MM.1S (cell line): ENCODE measurements around the gene SDF2L1.

ENCODE experiments used
- DNase-seq: peaks from one replicate; pipeline ENCODE4 v3.0.0-alpha.2; 2015
- H2AFZ ChIP-seq: fragments of 300-600 bp; sonication (generic); 2 replicates; pipeline ENCODE4 v1.6.0; 2016; ENCODE audit warnings: antibody characterized with exemption, low read length
- H3F3A ChIP-seq: fragments of 300-600 bp; sonication (generic); 2 replicates; pipeline ENCODE4 v1.6.1; 2016; ENCODE audit warnings: mild to moderate bottlenecking, antibody characterized with exemption, low read length, moderate library complexity, mixed read lengths; ENCODE audit not compliant: insufficient read depth
- H3K27ac ChIP-seq: fragments of 300-600 bp; sonication (generic); 2 replicates; pipeline ENCODE4 v1.5.1; 2016; ENCODE audit warnings: mild to moderate bottlenecking, low read length
- H3K27me3 ChIP-seq: fragments of 300-600 bp; sonication (generic); replicated peaks from 2 replicates; pipeline ENCODE4 v1.6.0; 2016; ENCODE audit warnings: low read length; ENCODE audit not compliant: insufficient read depth
- H3K36me3 ChIP-seq: fragments of 300-600 bp; sonication (generic); replicated peaks from 2 replicates; pipeline ENCODE4 v1.6.1; 2016; ENCODE audit warnings: mild to moderate bottlenecking, low read length, mixed read lengths; ENCODE audit not compliant: insufficient read depth
- H3K4me1 ChIP-seq: fragments of 300-600 bp; sonication (generic); 2 replicates; pipeline ENCODE4 v1.6.1; 2016; ENCODE audit warnings: low read length, mixed read lengths
- H3K4me2 ChIP-seq: fragments of 300-600 bp; sonication (generic); 2 replicates; pipeline ENCODE4 v1.6.0; 2016; ENCODE audit warnings: low read depth, low read length
- H3K4me3 ChIP-seq: fragments of 300-600 bp; sonication (generic); 2 replicates; pipeline ENCODE4 v1.5.1; 2016; ENCODE audit warnings: low read length, mixed read lengths
- H3K79me2 ChIP-seq: fragments of 300-600 bp; sonication (generic); 2 replicates; pipeline ENCODE4 v1.6.1; 2016; ENCODE audit warnings: mixed run types, low read length, mixed read lengths
- H3K9ac ChIP-seq: fragments of 300-600 bp; sonication (generic); 2 replicates; pipeline ENCODE4 v1.6.1; 2016; ENCODE audit warnings: low read length, mixed read lengths
- H3K9me2 ChIP-seq: fragments of 300-600 bp; sonication (generic); replicated peaks from 2 replicates; pipeline ENCODE4 v1.6.1; 2016; ENCODE audit warnings: mild to moderate bottlenecking, low read length, mixed read lengths; ENCODE audit not compliant: insufficient read depth
- H3K9me3 ChIP-seq: fragments of 300-600 bp; sonication (generic); replicated peaks from 2 replicates; pipeline ENCODE4 v1.6.1; 2016; ENCODE audit warnings: mild to moderate bottlenecking, low read length, mixed read lengths; ENCODE audit not compliant: insufficient read depth
- H4K20me1 ChIP-seq: fragments of 300-600 bp; sonication (generic); 2 replicates; pipeline ENCODE4 v1.6.1; 2016; ENCODE audit warnings: mild to moderate bottlenecking, low read length, moderate library complexity, mixed read lengths; ENCODE audit not compliant: insufficient read depth
- EZH2 ChIP-seq: fragments of 300-600 bp; sonication (generic); optimal IDR thresholded peaks from 2 replicates; pipeline ENCODE3; 2017; ENCODE audit warnings: low read depth, mild to moderate bottlenecking, antibody characterized with exemption, low read length, mixed read lengths
- EZH2phosphoT487 ChIP-seq: fragments of 300-600 bp; sonication (generic); IDR thresholded peaks from 2 replicates; pipeline ENCODE4 v1.6.1; 2018; ENCODE audit warnings: antibody characterized with exemption, low read length
- TF ChIP-seq, protein P1 (sequence below): fragments of 300-600 bp; sonication (generic); IDR thresholded peaks from 2 replicates; pipeline ENCODE4 v1.5.1; 2016; ENCODE audit warnings: antibody characterized with exemption, low read length, mixed read lengths

SDF2L1 gene

DNA sequence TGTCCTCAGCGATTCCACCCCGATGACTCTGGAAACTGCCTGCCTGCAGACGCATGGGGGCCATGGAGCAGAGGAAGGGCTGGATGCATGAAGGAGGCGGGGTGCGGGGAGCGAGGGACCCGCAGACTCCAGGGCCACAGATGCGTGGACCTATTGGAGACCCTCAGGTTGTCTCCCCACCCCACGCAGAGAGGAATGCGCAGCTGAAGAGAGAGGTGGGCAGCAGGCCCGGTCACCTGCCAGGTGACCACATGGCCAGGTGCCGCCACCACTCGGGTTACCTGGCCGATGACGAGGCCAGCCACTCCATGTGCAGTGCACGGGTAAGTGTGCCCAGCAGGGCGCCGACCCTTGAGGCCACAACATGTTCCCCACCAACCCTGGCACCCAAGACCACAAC, 9.2 kb upstream of the SDF2L1 start:
- H3K36me3 ChIP-seq = peaks cover 7% of the 10 kb centered on the region
- peaks cover 19% of the 10 kb centered on the region for H3K79me2 ChIP-seq
- H3K9me2 ChIP-seq = no peaks in the 10 kb centered on the region
- DNase-seq = no peak
- peaks cover 2% of the 10 kb centered on the region; the same call in 1 of the 2 replicates for H3F3A ChIP-seq
- H3K27me3 ChIP-seq = no peaks in the 10 kb centered on the region
- H4K20me1 ChIP-seq = no peaks in the 10 kb centered on the region
- no peak overlapping the region for H3K9ac ChIP-seq
- no peaks in the 10 kb centered on the region for H3K9me3 ChIP-seq
- TF ChIP-seq, protein P1, sequence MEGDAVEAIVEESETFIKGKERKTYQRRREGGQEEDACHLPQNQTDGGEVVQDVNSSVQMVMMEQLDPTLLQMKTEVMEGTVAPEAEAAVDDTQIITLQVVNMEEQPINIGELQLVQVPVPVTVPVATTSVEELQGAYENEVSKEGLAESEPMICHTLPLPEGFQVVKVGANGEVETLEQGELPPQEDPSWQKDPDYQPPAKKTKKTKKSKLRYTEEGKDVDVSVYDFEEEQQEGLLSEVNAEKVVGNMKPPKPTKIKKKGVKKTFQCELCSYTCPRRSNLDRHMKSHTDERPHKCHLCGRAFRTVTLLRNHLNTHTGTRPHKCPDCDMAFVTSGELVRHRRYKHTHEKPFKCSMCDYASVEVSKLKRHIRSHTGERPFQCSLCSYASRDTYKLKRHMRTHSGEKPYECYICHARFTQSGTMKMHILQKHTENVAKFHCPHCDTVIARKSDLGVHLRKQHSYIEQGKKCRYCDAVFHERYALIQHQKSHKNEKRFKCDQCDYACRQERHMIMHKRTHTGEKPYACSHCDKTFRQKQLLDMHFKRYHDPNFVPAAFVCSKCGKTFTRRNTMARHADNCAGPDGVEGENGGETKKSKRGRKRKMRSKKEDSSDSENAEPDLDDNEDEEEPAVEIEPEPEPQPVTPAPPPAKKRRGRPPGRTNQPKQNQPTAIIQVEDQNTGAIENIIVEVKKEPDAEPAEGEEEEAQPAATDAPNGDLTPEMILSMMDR = no peak
- TF ChIP-seq EZH2phosphoT487 (no peak), EZH2 (no peak)
- no peak overlapping the region for H3K4me2 ChIP-seq
- H3K27ac ChIP-seq = no peak overlapping the region
- H3K4me1 ChIP-seq = no peaks in the 10 kb centered on the region
- no peak overlapping the region for H2AFZ ChIP-seq
- H3K4me3 ChIP-seq = no peak overlapping the region

DNA sequence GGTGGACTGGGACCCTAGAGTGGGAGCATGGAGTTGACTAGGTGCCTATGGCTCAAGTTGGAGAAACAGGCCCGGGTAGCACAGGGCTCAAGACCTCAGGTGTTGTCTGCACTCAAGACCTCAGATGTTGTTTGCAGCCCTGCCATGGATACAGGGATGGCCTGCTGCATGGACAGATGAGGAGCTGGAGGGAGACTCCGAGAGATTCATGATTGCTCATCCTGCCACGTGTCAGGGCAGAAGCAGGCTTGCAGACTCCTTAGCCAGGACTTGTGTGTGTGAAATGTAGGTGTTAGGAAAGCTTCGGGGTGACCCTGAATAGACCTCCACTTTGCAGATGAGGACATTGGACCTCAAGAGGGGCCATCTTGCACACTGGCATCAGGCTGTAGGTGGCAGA, 8.6 kb upstream of the SDF2L1 start:
- Histone ChIP-seq H3K9me3 (no peaks in the 10 kb centered on the region), H3K79me2 (peaks cover 14% of the 10 kb centered on the region), H3K27ac (no peak overlapping the region), H3K9me2 (no peaks in the 10 kb centered on the region), H3K4me2 (no peak overlapping the region), H4K20me1 (no peaks in the 10 kb centered on the region), H3K36me3 (peaks cover 1% of the 10 kb centered on the region; the same call in 1 of the 2 replicates), H2AFZ (no peak overlapping the region), H3K4me3 (no peak overlapping the region), H3K27me3 (no peaks in the 10 kb centered on the region), H3F3A (no peaks in the 10 kb centered on the region), H3K4me1 (no peaks in the 10 kb centered on the region), H3K9ac (no peak overlapping the region)
- TF ChIP-seq EZH2 = no peak
- no peak for DNase-seq

DNA sequence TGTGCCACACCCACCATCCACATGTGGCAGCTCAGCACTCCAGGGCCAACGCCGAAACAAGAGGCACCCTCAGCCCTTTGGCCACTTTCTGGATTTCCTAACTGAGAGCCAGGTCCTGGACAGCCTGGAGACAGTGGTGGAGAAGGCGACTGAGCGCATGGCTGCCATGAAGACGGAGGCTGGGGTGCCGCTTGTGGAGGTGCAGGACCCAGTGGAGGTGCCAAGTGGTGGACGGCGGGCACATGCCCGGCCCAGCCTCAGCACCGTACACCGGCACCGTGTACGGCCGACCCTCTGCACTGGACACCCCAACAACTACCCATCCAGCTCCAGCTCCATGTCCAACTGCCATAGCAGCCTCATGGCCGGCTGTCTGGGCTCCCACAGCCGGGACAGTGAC, 8.0 kb upstream of the SDF2L1 start:
- no peaks in the 10 kb centered on the region for H3K9me2 ChIP-seq
- H3K9me3 ChIP-seq = no peaks in the 10 kb centered on the region
- no peak for TF ChIP-seq EZH2phosphoT487
- TF ChIP-seq EZH2 = no peak
- no peak overlapping the region for H2AFZ ChIP-seq
- no peaks in the 10 kb centered on the region for H3K4me1 ChIP-seq
- no peak overlapping the region for H3K4me2 ChIP-seq
- no peaks in the 10 kb centered on the region for H3F3A ChIP-seq
- no peak overlapping the region for H3K4me3 ChIP-seq
- H3K27me3 ChIP-seq = no peaks in the 10 kb centered on the region
- H3K79me2 ChIP-seq = peaks cover 8% of the 10 kb centered on the region
- no peaks in the 10 kb centered on the region for H4K20me1 ChIP-seq
- no peak for DNase-seq
- H3K36me3 ChIP-seq = no peaks in the 10 kb centered on the region
- H3K27ac ChIP-seq = no peak overlapping the region
- H3K9ac ChIP-seq = no peak overlapping the region

DNA sequence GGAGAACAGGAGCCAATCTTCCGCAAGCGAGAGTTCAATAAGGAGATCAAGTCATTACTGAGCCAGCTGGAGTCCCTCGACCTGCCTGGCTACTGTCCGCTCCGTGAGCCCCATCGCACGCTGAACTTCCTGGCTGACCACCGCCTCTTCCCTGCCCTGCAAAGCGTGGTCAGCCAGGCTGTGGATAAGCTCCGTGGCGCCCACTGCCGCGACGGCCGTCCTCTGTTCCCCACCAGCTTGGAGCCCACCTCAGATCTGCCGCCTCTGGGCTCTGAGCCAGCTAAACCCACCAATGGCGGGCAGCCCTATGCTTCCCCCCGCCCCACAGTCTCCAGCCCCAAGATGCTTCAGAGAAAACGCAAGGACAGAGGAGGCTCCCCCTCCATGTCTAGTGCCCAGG, 7.3 kb upstream of the SDF2L1 start:
- TF ChIP-seq, protein P1 = no peak
- TF ChIP-seq EZH2 (no peak), EZH2phosphoT487 (no peak)
- Histone ChIP-seq H3K27ac (no peak overlapping the region), H3K4me3 (no peak overlapping the region), H3K9ac (no peak overlapping the region), H3K79me2 (no peaks in the 10 kb centered on the region), H3K9me3 (no peaks in the 10 kb centered on the region), H3K4me2 (no peak overlapping the region), H3K9me2 (no peaks in the 10 kb centered on the region), H2AFZ (no peak overlapping the region), H4K20me1 (no peaks in the 10 kb centered on the region), H3F3A (no peaks in the 10 kb centered on the region), H3K36me3 (no peaks in the 10 kb centered on the region), H3K4me1 (no peaks in the 10 kb centered on the region), H3K27me3 (no peaks in the 10 kb centered on the region)
- DNase-seq = no peak
